ENCODE results near the gene HCRTR1. TPM values are rescaled to one million over a fixed set of nuclear protein-coding genes. Genes with fewer than 3 reads are reported as not detected.

Gene HCRTR1
- total and polyA plus RNA-seq, 7 experiments from 2014 or later = not detected

DNA sequence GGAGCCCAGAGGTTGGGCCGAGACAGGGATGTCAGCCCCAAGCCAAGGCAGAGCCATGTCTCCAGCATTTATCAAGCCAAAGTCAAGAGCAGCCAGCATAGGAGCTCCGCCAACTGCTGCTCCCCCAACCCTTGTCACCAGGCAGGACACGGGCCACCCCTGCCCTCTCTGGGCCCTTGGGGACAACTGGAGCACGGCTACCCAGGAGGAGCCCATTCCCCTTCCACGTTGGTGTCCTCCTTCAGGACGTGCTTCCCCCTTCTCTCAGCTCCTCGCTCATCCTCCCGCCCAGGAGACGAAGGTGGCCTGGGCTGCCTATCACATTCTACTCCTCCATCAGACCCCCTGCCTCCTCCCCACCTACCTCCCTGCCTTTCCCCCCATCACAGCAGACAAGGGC is 47.0 kb downstream of the HCRTR1 start:
- Histone ChIP-seq H3K27ac (ENCODE audit: low read depth, low read length) (no peak overlapping the region), H3K4me1 (ENCODE audit: control insufficient read depth in 2 of 2, insufficient read depth in 2 of 2, low read length in 2 of 2) (no peaks in the 10 kb centered on the region), H3K9me3 (ENCODE audit: control insufficient read depth in 2 of 3, low read length in 3 of 3) (no peaks in the 10 kb centered on the region), H3K4me3 (ENCODE audit: low read length) (no peak overlapping the region), H3K36me3 (ENCODE audit: control insufficient read depth in 2 of 3, insufficient read depth in 3 of 3, low read length in 3 of 3) (no peaks in the 10 kb centered on the region), H3K27me3 (ENCODE audit: control insufficient read depth in 2 of 2, insufficient read depth in 2 of 2, low read length in 2 of 2) (no peaks in the 10 kb centered on the region)
- CTCF ChIA-PET = interaction anchor here (0.7 to 8.2 kb wide), 6 partner anchors 18 to 399 kb away, joined by 3 to 70 read pairs (median 4); partner anchors contain the start of gene PEF1
- ATAC-seq = no peak
- POLR2A ChIA-PET = interaction anchor here (0.6 to 1.1 kb wide), 2 partner anchors 124 to 333 kb away, joined by 3 read pairs; no protein-coding TSS in a partner anchor
- no peak for DNase-seq
- no peaks in the 10 kb centered on the region for H3K36me3 Mint-ChIP-seq
- H3K9me3 Mint-ChIP-seq = peaks cover 0 to 2% (median 0%) of the 10 kb centered on the region in 11 donors
- no peak overlapping the region for H3K4me3 Mint-ChIP-seq
- peaks cover 2 to 8% (median 5%) of the 10 kb centered on the region in 7 donors for H3K4me1 Mint-ChIP-seq
- intact Hi-C loops (cut with micrococcal nuclease) = loop anchor here (1.0 to 5.0 kb wide), 7 partner anchors 43 to 748 kb away; no protein-coding TSS in a partner anchor
- H3K27ac Mint-ChIP-seq = no peak overlapping the region
- peaks cover 5 to 16% (median 8%) of the 10 kb centered on the region in 5 donors for H3K27me3 Mint-ChIP-seq

- no peaks in the 10 kb centered on the region for H3K36me3 Mint-ChIP-seq
- H3K27me3 Mint-ChIP-seq = peaks cover 11 to 24% (median 15%) of the 10 kb centered on the region in 5 donors
- intact Hi-C loops (cut with micrococcal nuclease) = loop anchor here in 1 of 2 donors (2.0 kb wide), 1 partner anchor 707 kb away; no protein-coding TSS in a partner anchor
- peaks cover 0 to 2% (median 0%) of the 10 kb centered on the region in 11 donors for H3K9me3 Mint-ChIP-seq
- no peak for ATAC-seq
- Histone ChIP-seq H3K27me3 (ENCODE audit: control insufficient read depth in 2 of 2, insufficient read depth in 2 of 2, low read length in 2 of 2) (peaks cover 0 to 4% of the 10 kb centered on the region in 2 donors), H3K4me1 (ENCODE audit: control insufficient read depth in 2 of 2, insufficient read depth in 2 of 2, low read length in 2 of 2) (peaks cover under 1 to 4% of the 10 kb centered on the region in 2 donors), H3K36me3 (ENCODE audit: control insufficient read depth in 2 of 3, insufficient read depth in 3 of 3, low read length in 3 of 3) (no peaks in the 10 kb centered on the region), H3K27ac (ENCODE audit: low read depth, low read length) (no peak overlapping the region), H3K9me3 (ENCODE audit: control insufficient read depth in 2 of 3, low read length in 3 of 3) (no peaks in the 10 kb centered on the region), H3K4me3 (ENCODE audit: low read length) (no peak overlapping the region)
- no peak overlapping the region for H3K27ac Mint-ChIP-seq
- DNase-seq = no peak
- CTCF ChIA-PET = interaction anchor here (0.7 to 8.2 kb wide), 5 partner anchors 9 to 299 kb away, joined by 3 to 70 read pairs (median 4); partner anchors contain the start of gene PEF1
- H3K4me3 Mint-ChIP-seq = no peak overlapping the region
- POLR2A ChIA-PET = interaction anchor here (0.6 kb wide), 1 partner anchor 332 kb away, joined by 3 read pairs; no protein-coding TSS in a partner anchor
- peaks cover 7 to 16% (median 12%) of the 10 kb centered on the region in 7 donors for H3K4me1 Mint-ChIP-seq
These were observed 47.9 kb downstream of the HCRTR1 start for GRCh38 chr1:31665234-31665878.

GRCh38 chr1:31666263-31666963 is 48.9 kb downstream of the HCRTR1 start:
- H3K36me3 ChIP-seq (ENCODE audit: control insufficient read depth in 2 of 3, insufficient read depth in 3 of 3, low read length in 3 of 3) = no peaks in the 10 kb centered on the region
- ChIA-PET CTCF (interaction anchor here (0.6 to 8.2 kb wide), 4 partner anchors 16 to 562 kb away, joined by 3 to 70 read pairs (median 8); no protein-coding TSS in a partner anchor), POLR2A (no interaction called here)
- H3K27ac Mint-ChIP-seq = peak overlapping the region in 1 of 9 donors; percentile 2
- H3K9me3 Mint-ChIP-seq = peaks cover 0 to 2% (median 0%) of the 10 kb centered on the region in 11 donors
- H3K36me3 Mint-ChIP-seq = no peaks in the 10 kb centered on the region
- peaks cover 2 to 4% of the 10 kb centered on the region in 2 donors for H3K4me1 ChIP-seq (ENCODE audit: control insufficient read depth in 2 of 2, insufficient read depth in 2 of 2, low read length in 2 of 2)
- no peak overlapping the region for H3K4me3 Mint-ChIP-seq
- DNase-seq (no peak), ATAC-seq (no peak)
- H3K4me1 Mint-ChIP-seq = peaks cover 9 to 17% (median 13%) of the 10 kb centered on the region in 7 donors
- peaks cover 12 to 33% (median 16%) of the 10 kb centered on the region in 5 donors for H3K27me3 Mint-ChIP-seq
- no peaks in the 10 kb centered on the region for H3K9me3 ChIP-seq (ENCODE audit: control insufficient read depth in 2 of 3, low read length in 3 of 3)
- H3K27ac ChIP-seq (ENCODE audit: low read depth, low read length) = no peak overlapping the region
- no peak overlapping the region for H3K4me3 ChIP-seq (ENCODE audit: low read length)
- peaks cover 0 to 4% of the 10 kb centered on the region in 2 donors for H3K27me3 ChIP-seq (ENCODE audit: control insufficient read depth in 2 of 2, insufficient read depth in 2 of 2, low read length in 2 of 2)
- intact Hi-C loops (cut with micrococcal nuclease) = no loop called here

DNA sequence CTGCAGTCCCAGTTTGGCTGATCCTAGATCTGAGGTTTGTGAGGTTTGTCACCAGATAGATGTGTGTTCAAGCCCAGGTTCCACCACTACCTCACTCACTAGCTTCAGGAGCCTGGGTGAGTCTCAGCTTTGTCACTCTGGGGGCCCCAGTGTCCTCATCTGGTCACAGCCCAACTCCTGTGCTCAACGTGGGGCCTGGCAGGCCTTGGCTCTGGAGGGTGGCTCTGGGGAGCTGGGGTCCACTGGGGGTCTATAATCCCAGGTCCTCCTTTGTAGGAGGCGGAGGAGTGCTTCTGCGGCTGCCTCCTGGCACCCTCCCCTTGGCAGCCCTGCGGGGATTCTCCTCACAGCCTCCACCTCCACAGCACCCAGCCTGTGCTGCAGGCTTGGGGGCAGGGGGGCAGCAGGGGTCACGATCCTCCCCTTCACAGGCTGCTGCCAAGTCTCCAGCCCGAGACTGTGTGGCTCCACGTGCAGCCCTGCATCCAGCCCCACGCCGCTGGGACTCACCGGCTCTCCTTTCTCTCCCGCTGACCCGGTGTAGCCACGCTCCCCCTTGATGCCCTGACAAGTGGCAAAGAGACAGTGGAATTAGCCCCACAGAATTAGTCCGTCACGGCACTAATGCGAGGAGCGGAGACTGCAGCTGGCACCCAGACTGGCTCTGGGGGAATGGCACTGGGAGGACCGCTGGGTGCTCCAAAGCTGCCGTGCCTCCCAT is 49.7 kb downstream of the HCRTR1 start:
- no peak for ATAC-seq
- intact Hi-C loops (cut with micrococcal nuclease) = no loop called here
- no peaks in the 10 kb centered on the region for H3K9me3 ChIP-seq (ENCODE audit: control insufficient read depth in 2 of 3, low read length in 3 of 3)
- no peak overlapping the region for H3K4me3 Mint-ChIP-seq
- CTCF ChIA-PET = interaction anchor here (0.6 to 8.2 kb wide), 3 partner anchors 15 to 562 kb away, joined by 3 to 70 read pairs (median 6); no protein-coding TSS in a partner anchor
- no peaks in the 10 kb centered on the region for H3K36me3 ChIP-seq (ENCODE audit: control insufficient read depth in 2 of 3, insufficient read depth in 3 of 3, low read length in 3 of 3)
- DNase-seq = no peak
- H3K27me3 ChIP-seq (ENCODE audit: control insufficient read depth in 2 of 2, insufficient read depth in 2 of 2, low read length in 2 of 2) = peaks cover 0 to 4% of the 10 kb centered on the region in 2 donors
- H3K36me3 Mint-ChIP-seq = no peaks in the 10 kb centered on the region
- peaks cover 9 to 17% (median 13%) of the 10 kb centered on the region in 7 donors for H3K4me1 Mint-ChIP-seq
- H3K4me3 ChIP-seq (ENCODE audit: low read length) = no peak overlapping the region
- peaks cover 2 to 4% of the 10 kb centered on the region in 2 donors for H3K4me1 ChIP-seq (ENCODE audit: control insufficient read depth in 2 of 2, insufficient read depth in 2 of 2, low read length in 2 of 2)
- no peak overlapping the region for H3K27ac ChIP-seq (ENCODE audit: low read depth, low read length)
- no peak overlapping the region for H3K27ac Mint-ChIP-seq
- peaks cover 0 to 2% (median 0%) of the 10 kb centered on the region in 11 donors for H3K9me3 Mint-ChIP-seq
- peaks cover 12 to 33% (median 16%) of the 10 kb centered on the region in 5 donors for H3K27me3 Mint-ChIP-seq
- POLR2A ChIA-PET = no interaction called here

DNA sequence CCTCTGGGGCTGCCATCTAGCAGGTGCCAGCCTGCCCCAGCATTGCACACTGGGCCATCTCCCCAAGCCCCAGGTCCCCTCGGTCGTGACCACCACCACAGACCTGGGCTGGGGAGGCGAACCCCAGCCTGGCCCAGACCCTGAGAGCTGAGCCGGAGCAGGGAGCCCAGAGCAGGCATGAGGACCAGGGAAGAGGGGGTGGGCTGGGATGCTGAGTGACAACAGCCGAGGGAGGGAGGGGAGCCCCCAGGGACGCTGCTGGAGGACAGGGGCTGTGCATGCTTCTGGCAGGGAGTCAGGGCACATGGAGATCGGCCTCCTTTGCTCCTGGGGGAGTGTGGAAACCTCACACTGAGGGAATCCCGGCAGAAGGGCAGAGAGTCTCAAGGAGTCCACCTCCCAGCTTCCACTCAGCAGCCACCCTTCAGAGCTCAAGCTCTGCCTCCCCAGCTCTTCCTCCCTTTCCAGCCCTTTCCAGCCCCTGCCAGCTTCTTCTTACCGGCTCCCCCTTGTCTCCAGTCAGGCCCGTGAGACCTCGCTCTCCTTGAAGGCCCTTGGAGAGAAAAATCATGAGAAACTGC is 50.9 kb downstream of the HCRTR1 start:
- H3K4me1 ChIP-seq (ENCODE audit: control insufficient read depth in 2 of 2, insufficient read depth in 2 of 2, low read length in 2 of 2) = peaks cover 2 to 4% of the 10 kb centered on the region in 2 donors
- ChIA-PET POLR2A (no interaction called here), CTCF (no interaction called here)
- no peaks in the 10 kb centered on the region for H3K36me3 ChIP-seq (ENCODE audit: control insufficient read depth in 2 of 3, insufficient read depth in 3 of 3, low read length in 3 of 3)
- H3K9me3 ChIP-seq (ENCODE audit: control insufficient read depth in 2 of 3, low read length in 3 of 3) = no peaks in the 10 kb centered on the region
- H3K4me3 ChIP-seq (ENCODE audit: low read length) = no peak overlapping the region
- intact Hi-C loops (cut with micrococcal nuclease) = no loop called here
- peaks cover 0 to 4% of the 10 kb centered on the region in 2 donors for H3K27me3 ChIP-seq (ENCODE audit: control insufficient read depth in 2 of 2, insufficient read depth in 2 of 2, low read length in 2 of 2)
- Mint-ChIP-seq H3K9me3 (peaks cover 0 to 2% (median 0%) of the 10 kb centered on the region in 11 donors), H3K27ac (no peak overlapping the region), H3K36me3 (no peaks in the 10 kb centered on the region), H3K4me1 (peaks cover 9 to 17% (median 13%) of the 10 kb centered on the region in 7 donors), H3K4me3 (no peak overlapping the region), H3K27me3 (peaks cover 11 to 30% (median 16%) of the 10 kb centered on the region in 5 donors)
- H3K27ac ChIP-seq (ENCODE audit: low read depth, low read length) = no peak overlapping the region
- no peak for ATAC-seq
- no peak for DNase-seq

DNA sequence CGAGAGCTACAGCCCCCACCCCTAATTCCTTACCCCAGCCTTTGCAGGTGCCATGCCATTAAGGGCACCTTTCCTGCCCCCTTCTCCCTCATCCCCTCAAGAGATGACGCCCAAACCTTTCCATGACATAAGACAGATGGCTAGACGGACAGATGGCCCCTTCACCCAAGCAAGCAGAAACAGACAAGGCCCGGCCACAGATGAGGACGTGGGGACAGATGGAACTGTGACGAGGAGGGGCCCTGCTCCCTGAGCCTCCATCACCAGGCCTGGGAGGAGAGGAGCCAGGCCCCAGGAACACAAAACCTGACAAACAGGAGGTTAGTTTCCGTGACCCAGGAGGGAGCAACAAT is 51.9 kb downstream of the HCRTR1 start:
- Mint-ChIP-seq H3K4me3 (peak overlapping the region in 8 of 10 donors; percentile 13 to 84 (median 61)), H3K27me3 (peaks cover 7 to 26% (median 16%) of the 10 kb centered on the region in 5 donors), H3K9me3 (no peaks in the 10 kb centered on the region), H3K4me1 (peaks cover 6 to 17% (median 13%) of the 10 kb centered on the region in 7 donors), H3K36me3 (no peaks in the 10 kb centered on the region), H3K27ac (no peak overlapping the region)
- no peaks in the 10 kb centered on the region for H3K36me3 ChIP-seq (ENCODE audit: control insufficient read depth in 2 of 3, insufficient read depth in 3 of 3, low read length in 3 of 3)
- no peak for DNase-seq
- ChIA-PET CTCF (no interaction called here), POLR2A (interaction anchor here (0.6 kb wide), 1 partner anchor 475 kb away, joined by 4 read pairs; no protein-coding TSS in a partner anchor)
- ATAC-seq = no peak
- peaks cover 0 to 4% of the 10 kb centered on the region in 2 donors for H3K27me3 ChIP-seq (ENCODE audit: control insufficient read depth in 2 of 2, insufficient read depth in 2 of 2, low read length in 2 of 2)
- intact Hi-C loops (cut with micrococcal nuclease) = no loop called here
- H3K27ac ChIP-seq (ENCODE audit: low read depth, low read length) = no peak overlapping the region
- no peak overlapping the region for H3K4me3 ChIP-seq (ENCODE audit: low read length)
- H3K9me3 ChIP-seq (ENCODE audit: control insufficient read depth in 2 of 3, low read length in 3 of 3) = no peaks in the 10 kb centered on the region
- H3K4me1 ChIP-seq (ENCODE audit: control insufficient read depth in 2 of 2, insufficient read depth in 2 of 2, low read length in 2 of 2) = peaks cover 2 to 4% of the 10 kb centered on the region in 2 donors
